ENCODE data around the gene TP53. TPM values are rescaled to one million over a fixed set of nuclear protein-coding genes. Genes with fewer than 3 reads are reported as not detected.

Gene TP53
- polyA plus RNA-seq, 1 donor (not counting 4 experiments of a cell fraction or from before 2014, with no cell fraction given): 22.0 TPM

DNA sequence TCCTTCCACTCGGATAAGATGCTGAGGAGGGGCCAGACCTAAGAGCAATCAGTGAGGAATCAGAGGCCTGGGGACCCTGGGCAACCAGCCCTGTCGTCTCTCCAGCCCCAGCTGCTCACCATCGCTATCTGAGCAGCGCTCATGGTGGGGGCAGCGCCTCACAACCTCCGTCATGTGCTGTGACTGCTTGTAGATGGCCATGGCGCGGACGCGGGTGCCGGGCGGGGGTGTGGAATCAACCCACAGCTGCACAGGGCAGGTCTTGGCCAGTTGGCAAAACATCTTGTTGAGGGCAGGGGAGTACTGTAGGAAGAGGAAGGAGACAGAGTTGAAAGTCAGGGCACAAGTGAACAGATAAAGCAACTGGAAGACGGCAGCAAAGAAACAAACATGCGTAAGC lies 12.4 kb downstream of the TP53 start:
- FAIRE-seq (no peak), DNase-seq (ENCODE audit: low read depth, low spot score) (no peak)
- Histone ChIP-seq H3K4me3 (ENCODE audit: control insufficient read depth in 2 of 3, extremely low read depth in 1 of 3, insufficient read depth in 2 of 3, low read depth in 1 of 3, low read length in 3 of 3) (no peak overlapping the region), H3K36me3 (ENCODE audit: control insufficient read depth in 2 of 2, extremely low read depth in 1 of 2, insufficient read depth in 2 of 2, low read length in 2 of 2) (peaks cover 19 to 20% of the 10 kb centered on the region in 2 experiments), H3K9ac (ENCODE audit: control insufficient read depth, extremely low read depth, insufficient read depth, low read length) (no peak overlapping the region), H3K9me1 (ENCODE audit: control insufficient read depth, extremely low read depth, insufficient read depth, low read length) (no peaks in the 10 kb centered on the region), H3K4me2 (ENCODE audit: control insufficient read depth, extremely low read depth, insufficient read depth, low read depth, low read length) (no peak overlapping the region), H3K27me3 (ENCODE audit: control insufficient read depth, extremely low read depth, insufficient read depth, low read length) (no peaks in the 10 kb centered on the region), H2AFZ (ENCODE audit: control insufficient read depth, low read length) (no peak overlapping the region), H4K20me1 (ENCODE audit: control insufficient read depth, extremely low read depth, insufficient read depth, low read length) (no peaks in the 10 kb centered on the region), H3K27ac (ENCODE audit: control insufficient read depth, insufficient read depth, low read length) (no peak overlapping the region), H3K79me2 (ENCODE audit: control insufficient read depth, insufficient read depth, low read length) (peaks cover 3% of the 10 kb centered on the region), H3K9me3 (ENCODE audit: control insufficient read depth, low read depth, low read length) (peaks cover 3% of the 10 kb centered on the region), H3K4me1 (ENCODE audit: control insufficient read depth, extremely low read depth, insufficient read depth, low read length) (no peaks in the 10 kb centered on the region)
- dilution Hi-C loops (cut with MboI; ENCODE audit: extremely low pct_ligation_motif_present, low sequenced_read_pairs): no loop called here
- TF ChIP-seq EZH2 (IDR thresholded peaks at IDR 0.05; ENCODE audit: low read length): no peak
- TF ChIP-seq, protein P1, sequence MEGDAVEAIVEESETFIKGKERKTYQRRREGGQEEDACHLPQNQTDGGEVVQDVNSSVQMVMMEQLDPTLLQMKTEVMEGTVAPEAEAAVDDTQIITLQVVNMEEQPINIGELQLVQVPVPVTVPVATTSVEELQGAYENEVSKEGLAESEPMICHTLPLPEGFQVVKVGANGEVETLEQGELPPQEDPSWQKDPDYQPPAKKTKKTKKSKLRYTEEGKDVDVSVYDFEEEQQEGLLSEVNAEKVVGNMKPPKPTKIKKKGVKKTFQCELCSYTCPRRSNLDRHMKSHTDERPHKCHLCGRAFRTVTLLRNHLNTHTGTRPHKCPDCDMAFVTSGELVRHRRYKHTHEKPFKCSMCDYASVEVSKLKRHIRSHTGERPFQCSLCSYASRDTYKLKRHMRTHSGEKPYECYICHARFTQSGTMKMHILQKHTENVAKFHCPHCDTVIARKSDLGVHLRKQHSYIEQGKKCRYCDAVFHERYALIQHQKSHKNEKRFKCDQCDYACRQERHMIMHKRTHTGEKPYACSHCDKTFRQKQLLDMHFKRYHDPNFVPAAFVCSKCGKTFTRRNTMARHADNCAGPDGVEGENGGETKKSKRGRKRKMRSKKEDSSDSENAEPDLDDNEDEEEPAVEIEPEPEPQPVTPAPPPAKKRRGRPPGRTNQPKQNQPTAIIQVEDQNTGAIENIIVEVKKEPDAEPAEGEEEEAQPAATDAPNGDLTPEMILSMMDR (optimal IDR thresholded peaks at IDR 0.05 in 1 of 3, IDR thresholded peaks at IDR 0.05 in 1 of 3, conservative IDR thresholded peaks at IDR 0.05 in 1 of 3; ENCODE audit: extremely low read depth in 1 of 3, insufficient read depth in 2 of 3, low read length in 3 of 3): no peak

DNA sequence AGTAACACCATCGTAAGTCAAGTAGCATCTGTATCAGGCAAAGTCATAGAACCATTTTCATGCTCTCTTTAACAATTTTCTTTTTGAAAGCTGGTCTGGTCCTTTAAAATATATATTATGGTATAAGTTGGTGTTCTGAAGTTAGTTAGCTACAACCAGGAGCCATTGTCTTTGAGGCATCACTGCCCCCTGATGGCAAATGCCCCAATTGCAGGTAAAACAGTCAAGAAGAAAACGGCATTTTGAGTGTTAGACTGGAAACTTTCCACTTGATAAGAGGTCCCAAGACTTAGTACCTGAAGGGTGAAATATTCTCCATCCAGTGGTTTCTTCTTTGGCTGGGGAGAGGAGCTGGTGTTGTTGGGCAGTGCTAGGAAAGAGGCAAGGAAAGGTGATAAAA lies 14.1 kb downstream of the TP53 start:
- no peaks in the 10 kb centered on the region for H3K27me3 ChIP-seq (ENCODE audit: control insufficient read depth, extremely low read depth, insufficient read depth, low read length)
- dilution Hi-C loops (cut with MboI; ENCODE audit: extremely low pct_ligation_motif_present, low sequenced_read_pairs): no loop called here
- no peak overlapping the region for H2AFZ ChIP-seq (ENCODE audit: control insufficient read depth, low read length)
- no peaks in the 10 kb centered on the region for H4K20me1 ChIP-seq (ENCODE audit: control insufficient read depth, extremely low read depth, insufficient read depth, low read length)
- no peaks in the 10 kb centered on the region for H3K79me2 ChIP-seq (ENCODE audit: control insufficient read depth, insufficient read depth, low read length)
- H3K9ac ChIP-seq (ENCODE audit: control insufficient read depth, extremely low read depth, insufficient read depth, low read length): no peak overlapping the region
- no peaks in the 10 kb centered on the region for H3K9me1 ChIP-seq (ENCODE audit: control insufficient read depth, extremely low read depth, insufficient read depth, low read length)
- TF ChIP-seq, protein P1 (optimal IDR thresholded peaks at IDR 0.05 in 1 of 3, IDR thresholded peaks at IDR 0.05 in 1 of 3, conservative IDR thresholded peaks at IDR 0.05 in 1 of 3; ENCODE audit: extremely low read depth in 1 of 3, insufficient read depth in 2 of 3, low read length in 3 of 3): peak; percentile 42 to 52 (median 47)
- no peak for TF ChIP-seq EZH2 (IDR thresholded peaks at IDR 0.05; ENCODE audit: low read length)
- no peak overlapping the region for H3K27ac ChIP-seq (ENCODE audit: control insufficient read depth, insufficient read depth, low read length)
- H3K36me3 ChIP-seq (ENCODE audit: control insufficient read depth in 2 of 2, extremely low read depth in 1 of 2, insufficient read depth in 2 of 2, low read length in 2 of 2): peaks cover 22 to 25% of the 10 kb centered on the region in 2 experiments
- no peak overlapping the region for H3K4me2 ChIP-seq (ENCODE audit: control insufficient read depth, extremely low read depth, insufficient read depth, low read depth, low read length)
- DNase-seq (ENCODE audit: low read depth, low spot score) (no peak), FAIRE-seq (no peak)
- no peak overlapping the region for H3K4me3 ChIP-seq (ENCODE audit: control insufficient read depth in 2 of 3, extremely low read depth in 1 of 3, insufficient read depth in 2 of 3, low read depth in 1 of 3, low read length in 3 of 3)
- no peaks in the 10 kb centered on the region for H3K4me1 ChIP-seq (ENCODE audit: control insufficient read depth, extremely low read depth, insufficient read depth, low read length)
- peaks cover 3% of the 10 kb centered on the region for H3K9me3 ChIP-seq (ENCODE audit: control insufficient read depth, low read depth, low read length)
